PC-3 (cell line): ENCODE results near the gene DGKH. TPM values are rescaled to one million over a fixed set of nuclear protein-coding genes. Genes with fewer than 3 reads are reported as not detected.

Experiments used
- ATAC-seq: fragments of 200-7000 bp; cut with Tn5 transposase; 2 replicates; pipeline ENCODE4 v1.9.1; 2020; ENCODE audit warnings: mild to moderate bottlenecking, moderate library complexity
- BruUV-seq: library from RNA; stranded (reverse); fragments of 400-500 nt; replicated peaks from 2 replicates; lab custom pipeline; 2021; lab: Mats Ljungman, UMichigan
- CTCF ChIA-PET: fragments of 300-600 bp; sonication (Branson Sonifier 250); formaldehyde crosslinking; loops from one replicate; lab custom pipeline; 2022; ENCODE audit warnings: antibody characterized with exemption; lab: Charles Lee
- POLR2A ChIA-PET: fragments of 300-600 bp; sonication (Branson Sonifier 250); formaldehyde crosslinking; loops from one replicate; lab custom pipeline; 2022; ENCODE audit warnings: antibody characterized with exemption; ENCODE audit not compliant: unreplicated experiment; lab: Charles Lee
- DNase-seq: peaks from one replicate; pipeline ENCODE4 v3.0.0-alpha.2; 2015
- H2AFZ ChIP-seq: fragments of 300-600 bp; sonication (generic); 2 replicates; pipeline ENCODE4 v1.6.0; 2016; ENCODE audit warnings: antibody characterized with exemption, low read length
- H3F3A ChIP-seq: fragments of 300-600 bp; sonication (generic); one replicate; pipeline ENCODE4 v1.6.0; 2017; ENCODE audit warnings: antibody characterized with exemption, low read length, control low read depth, mild to moderate bottlenecking; ENCODE audit not compliant: unreplicated experiment
- H3K27ac ChIP-seq: fragments of 300-600 bp; sonication (generic); 2 replicates; pipeline ENCODE4 v1.5.1; 2016; ENCODE audit warnings: mild to moderate bottlenecking, low read length
- H3K27me3 ChIP-seq: fragments of 300-600 bp; sonication (generic); 2 replicates; pipeline ENCODE4 v1.6.1; 2016; ENCODE audit warnings: low read length, mixed read lengths
- H3K36me3 ChIP-seq: fragments of 300-600 bp; sonication (generic); 2 replicates; pipeline ENCODE4 v1.6.1; 2016; ENCODE audit warnings: low read depth, mixed run types, low read length, mixed read lengths
- H3K4me1 ChIP-seq: fragments of 300-600 bp; sonication (generic); 2 replicates; pipeline ENCODE4 v1.5.1; 2016; ENCODE audit warnings: low read length; ENCODE audit not compliant: insufficient read depth
- H3K4me2 ChIP-seq: fragments of 300-600 bp; sonication (generic); 2 replicates; pipeline ENCODE4 v1.6.0; 2016; ENCODE audit warnings: low read length
- H3K4me3 ChIP-seq: fragments of 300-600 bp; sonication (generic); 2 replicates; pipeline ENCODE4 v1.5.1; 2016; ENCODE audit warnings: mild to moderate bottlenecking, low read length, mixed read lengths
- H3K79me2 ChIP-seq: fragments of 300-600 bp; sonication (generic); 2 replicates; pipeline ENCODE4 v1.6.1; 2017; ENCODE audit warnings: low read length, mixed read lengths
- H3K9ac ChIP-seq: fragments of 300-600 bp; sonication (generic); 2 replicates; pipeline ENCODE4 v1.6.0; 2016; ENCODE audit warnings: mild to moderate bottlenecking, low read length
- H3K9me2 ChIP-seq: fragments of 300-600 bp; sonication (generic); replicated peaks from 2 replicates; pipeline ENCODE4 v1.6.1; 2016; ENCODE audit warnings: mixed run types, low read length, mixed read lengths
- H3K9me3 ChIP-seq: fragments of 300-600 bp; sonication (generic); 2 replicates; pipeline ENCODE4 v1.6.1; 2016; ENCODE audit warnings: low read length, mixed read lengths
- H4K20me1 ChIP-seq: fragments of 300-600 bp; sonication (generic); 2 replicates; pipeline ENCODE4 v1.6.1; 2016; ENCODE audit warnings: low read length, mixed read lengths
- EZH2 ChIP-seq: fragments of 300-600 bp; sonication (generic); IDR thresholded peaks from one replicate; pipeline ENCODE4 v1.6.1; 2017; ENCODE audit warnings: antibody characterized with exemption, mild to moderate bottlenecking, low read length; ENCODE audit not compliant: unreplicated experiment
- EZH2phosphoT487 ChIP-seq: fragments of 300-600 bp; sonication (generic); IDR thresholded peaks from 2 replicates; pipeline ENCODE4 v1.6.1; 2018; ENCODE audit warnings: mild to moderate bottlenecking, antibody characterized with exemption, low read length, borderline replicate concordance
- intact Hi-C: fragments of 100-400 bp; cut with micrococcal nuclease; formaldehyde crosslinking; loops from 2 replicates; pipeline ENCODE4 v1.9.0; 2023
- total RNA-seq: library from RNA; depleted of rRNA; stranded (reverse); fragments of >200 nt; gene quantifications from 2 replicates; pipeline ENCODE4 v1.2.3, GENCODE V29; 2014
- TF ChIP-seq, protein P1 (sequence below): fragments of 300-600 bp; sonication (generic); conservative IDR thresholded peaks from 2 replicates; pipeline ENCODE4 v1.5.1; 2017; ENCODE audit warnings: antibody characterized with exemption, low read depth, mild to moderate bottlenecking, low read length

The DGKH gene
- total RNA-seq, 1 experiment from 2014 or later: 5.9 TPM

GRCh38 chr13:42279986-42280385 lies 231.5 kb downstream of the DGKH start:
- Histone ChIP-seq H3K9me2 (no peaks in the 10 kb centered on the region), H3K9ac (no peak overlapping the region), H3K4me2 (no peak overlapping the region), H2AFZ (no peak overlapping the region), H3K27ac (no peak overlapping the region), H3K4me1 (peaks cover 5% of the 10 kb centered on the region; the same call in 1 of the 2 replicates), H3K79me2 (peaks cover 52% of the 10 kb centered on the region), H4K20me1 (no peaks in the 10 kb centered on the region), H3K4me3 (no peak overlapping the region), H3K36me3 (no peaks in the 10 kb centered on the region), H3K9me3 (no peaks in the 10 kb centered on the region), H3F3A (no peaks in the 10 kb centered on the region), H3K27me3 (no peaks in the 10 kb centered on the region)
- no peak for ATAC-seq
- DNase-seq: no peak
- TF ChIP-seq EZH2phosphoT487 (no peak), EZH2 (no peak)
- TF ChIP-seq, protein P1, sequence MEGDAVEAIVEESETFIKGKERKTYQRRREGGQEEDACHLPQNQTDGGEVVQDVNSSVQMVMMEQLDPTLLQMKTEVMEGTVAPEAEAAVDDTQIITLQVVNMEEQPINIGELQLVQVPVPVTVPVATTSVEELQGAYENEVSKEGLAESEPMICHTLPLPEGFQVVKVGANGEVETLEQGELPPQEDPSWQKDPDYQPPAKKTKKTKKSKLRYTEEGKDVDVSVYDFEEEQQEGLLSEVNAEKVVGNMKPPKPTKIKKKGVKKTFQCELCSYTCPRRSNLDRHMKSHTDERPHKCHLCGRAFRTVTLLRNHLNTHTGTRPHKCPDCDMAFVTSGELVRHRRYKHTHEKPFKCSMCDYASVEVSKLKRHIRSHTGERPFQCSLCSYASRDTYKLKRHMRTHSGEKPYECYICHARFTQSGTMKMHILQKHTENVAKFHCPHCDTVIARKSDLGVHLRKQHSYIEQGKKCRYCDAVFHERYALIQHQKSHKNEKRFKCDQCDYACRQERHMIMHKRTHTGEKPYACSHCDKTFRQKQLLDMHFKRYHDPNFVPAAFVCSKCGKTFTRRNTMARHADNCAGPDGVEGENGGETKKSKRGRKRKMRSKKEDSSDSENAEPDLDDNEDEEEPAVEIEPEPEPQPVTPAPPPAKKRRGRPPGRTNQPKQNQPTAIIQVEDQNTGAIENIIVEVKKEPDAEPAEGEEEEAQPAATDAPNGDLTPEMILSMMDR: no peak
- CTCF ChIA-PET: no interaction called here
- BruUV-seq: no TSS peak
- intact Hi-C loops: no loop called here
- POLR2A ChIA-PET: no interaction called here

DNA sequence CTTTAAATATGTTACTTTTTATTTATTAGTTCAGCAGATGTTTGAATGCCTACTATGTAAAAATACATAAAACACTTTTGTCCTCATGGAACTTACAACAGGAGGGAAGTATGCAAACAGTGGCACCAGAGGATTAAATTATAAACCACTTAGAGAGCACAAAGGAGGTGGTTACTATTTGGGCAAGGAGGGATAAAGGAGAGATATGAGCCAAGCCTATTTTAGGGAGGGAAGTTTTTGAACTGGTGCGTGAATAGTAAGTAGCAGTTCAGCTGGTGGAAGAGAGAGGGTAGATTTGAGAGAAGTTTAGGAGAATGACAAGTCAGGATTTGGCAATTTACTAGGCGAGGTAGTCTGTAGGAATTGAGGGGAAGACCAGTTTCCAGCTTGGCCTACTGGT lies 232.1 kb downstream of the DGKH start:
- Histone ChIP-seq H3K79me2 (peaks cover 49% of the 10 kb centered on the region), H3K4me2 (no peak overlapping the region), H3K4me3 (no peak overlapping the region), H3K27me3 (no peaks in the 10 kb centered on the region), H3K9ac (no peak overlapping the region), H3F3A (no peaks in the 10 kb centered on the region), H3K9me2 (no peaks in the 10 kb centered on the region), H3K4me1 (peaks cover 5% of the 10 kb centered on the region; the same call in 1 of the 2 replicates), H3K9me3 (no peaks in the 10 kb centered on the region), H4K20me1 (no peaks in the 10 kb centered on the region), H3K27ac (no peak overlapping the region), H3K36me3 (no peaks in the 10 kb centered on the region), H2AFZ (no peak overlapping the region)
- intact Hi-C loops: no loop called here
- BruUV-seq: no TSS peak
- ChIA-PET CTCF (no interaction called here), POLR2A (no interaction called here)
- TF ChIP-seq EZH2phosphoT487: no peak
- TF ChIP-seq EZH2: no peak
- TF ChIP-seq, protein P1: no peak
- DNase-seq (no peak), ATAC-seq (no peak)

DNA sequence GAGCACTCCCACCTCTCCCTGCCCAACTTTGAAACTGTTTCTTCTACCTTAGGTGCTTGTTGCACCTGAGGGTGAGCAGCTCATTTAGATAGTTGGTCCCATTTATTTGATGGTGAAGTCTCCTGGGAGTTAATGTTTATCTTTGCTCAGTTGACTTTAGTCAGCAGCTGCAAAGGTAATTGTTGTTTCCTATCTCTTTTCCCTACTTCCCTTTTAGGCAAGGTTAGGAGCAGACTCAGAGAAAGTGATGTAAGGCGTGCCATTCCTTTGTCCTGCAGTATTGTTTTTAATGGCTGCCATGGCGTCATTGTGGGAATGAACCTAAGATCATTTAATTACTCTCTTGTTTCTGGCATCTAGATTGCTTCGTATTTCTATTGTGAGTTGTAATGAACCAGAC lies 235.1 kb downstream of the DGKH start:
- peaks cover 5% of the 10 kb centered on the region; the same call in 1 of the 2 replicates for H3K4me1 ChIP-seq
- H3K79me2 ChIP-seq: peaks cover 39% of the 10 kb centered on the region
- ChIA-PET CTCF (no interaction called here), POLR2A (no interaction called here)
- TF ChIP-seq EZH2 (no peak), EZH2phosphoT487 (no peak)
- TF ChIP-seq, protein P1: no peak
- H3F3A ChIP-seq: no peaks in the 10 kb centered on the region
- BruUV-seq: no TSS peak
- intact Hi-C loops: no loop called here
- no peak overlapping the region for H3K4me3 ChIP-seq
- H3K27me3 ChIP-seq: no peaks in the 10 kb centered on the region
- no peaks in the 10 kb centered on the region for H3K9me2 ChIP-seq
- no peaks in the 10 kb centered on the region; the same call in 1 of the 2 replicates for H3K36me3 ChIP-seq
- ATAC-seq (no peak), DNase-seq (no peak)
- no peak overlapping the region for H2AFZ ChIP-seq
- H3K9ac ChIP-seq: no peak overlapping the region
- no peak overlapping the region for H3K27ac ChIP-seq
- no peaks in the 10 kb centered on the region for H3K9me3 ChIP-seq
- no peaks in the 10 kb centered on the region for H4K20me1 ChIP-seq
- no peak overlapping the region for H3K4me2 ChIP-seq
